Transverse colon (tissue), 3 donors: ENCODE results near the gene KBTBD6.

Experiments
- POLR2A ChIP-seq: fragments of 450-650 bp; IDR thresholded peaks from one replicate; pipeline ENCODE4 v1.6.1; 2016; ENCODE audit warnings: antibody characterized with exemption, mild to moderate bottlenecking, moderate library complexity
- TF ChIP-seq, protein P1 (sequence below), 5 experiments: fragments of 200-600 bp in 3 of 5; fragments of 450-650 bp in 2 of 5; sonication (generic) in 3 of 5; IDR thresholded peaks; 1 replicate in 2 of 5; 2 replicates in 3 of 5; pipeline ENCODE4 v1.5.1; 2016 to 2017; ENCODE audit warnings: antibody characterized with exemption in 5 of 5, inconsistent platforms in 3 of 5, mild to moderate bottlenecking in 2 of 5, moderate library complexity in 1 of 5

DNA sequence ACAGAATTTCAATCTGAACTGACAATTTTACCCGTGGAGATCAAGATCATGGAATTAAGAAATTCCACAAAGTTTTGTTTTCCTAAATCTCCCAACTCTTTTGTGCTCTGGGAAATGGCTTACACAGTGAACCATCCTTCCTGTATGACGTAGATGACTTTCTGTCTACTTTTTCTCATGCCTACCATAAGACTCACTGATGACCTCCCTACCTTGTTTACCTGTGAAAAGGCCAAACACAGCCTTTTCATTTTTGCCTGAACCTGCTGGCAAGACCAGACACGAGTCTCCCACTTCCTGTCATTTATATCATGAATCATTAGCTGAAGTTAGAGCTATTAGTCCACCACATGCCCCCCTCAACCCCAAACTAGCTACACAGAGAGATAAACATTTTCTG lies 4.6 kb upstream of the KBTBD6 start:
- no peak for TF ChIP-seq POLR2A
- TF ChIP-seq, protein P1, sequence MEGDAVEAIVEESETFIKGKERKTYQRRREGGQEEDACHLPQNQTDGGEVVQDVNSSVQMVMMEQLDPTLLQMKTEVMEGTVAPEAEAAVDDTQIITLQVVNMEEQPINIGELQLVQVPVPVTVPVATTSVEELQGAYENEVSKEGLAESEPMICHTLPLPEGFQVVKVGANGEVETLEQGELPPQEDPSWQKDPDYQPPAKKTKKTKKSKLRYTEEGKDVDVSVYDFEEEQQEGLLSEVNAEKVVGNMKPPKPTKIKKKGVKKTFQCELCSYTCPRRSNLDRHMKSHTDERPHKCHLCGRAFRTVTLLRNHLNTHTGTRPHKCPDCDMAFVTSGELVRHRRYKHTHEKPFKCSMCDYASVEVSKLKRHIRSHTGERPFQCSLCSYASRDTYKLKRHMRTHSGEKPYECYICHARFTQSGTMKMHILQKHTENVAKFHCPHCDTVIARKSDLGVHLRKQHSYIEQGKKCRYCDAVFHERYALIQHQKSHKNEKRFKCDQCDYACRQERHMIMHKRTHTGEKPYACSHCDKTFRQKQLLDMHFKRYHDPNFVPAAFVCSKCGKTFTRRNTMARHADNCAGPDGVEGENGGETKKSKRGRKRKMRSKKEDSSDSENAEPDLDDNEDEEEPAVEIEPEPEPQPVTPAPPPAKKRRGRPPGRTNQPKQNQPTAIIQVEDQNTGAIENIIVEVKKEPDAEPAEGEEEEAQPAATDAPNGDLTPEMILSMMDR (IDR thresholded peaks at IDR 0.05), result no peak
